ENCODE data around the gene GAP43.

DNA sequence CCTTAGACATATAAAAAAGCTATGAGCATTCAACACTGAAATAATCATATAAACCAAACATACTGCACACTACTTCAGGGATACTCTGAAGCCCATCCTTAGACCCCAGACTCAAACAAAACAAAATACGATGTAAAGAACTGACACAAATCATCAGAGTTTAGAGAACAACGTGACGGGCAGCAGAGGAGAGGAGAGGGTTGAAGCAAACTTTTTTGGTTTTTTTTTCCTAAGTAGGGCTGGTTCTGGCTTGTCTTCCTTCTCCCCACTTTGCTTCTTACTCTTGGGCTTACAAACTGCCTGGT, 34.7 kb downstream of the GAP43 start:
- TF ChIP-seq, protein P1, sequence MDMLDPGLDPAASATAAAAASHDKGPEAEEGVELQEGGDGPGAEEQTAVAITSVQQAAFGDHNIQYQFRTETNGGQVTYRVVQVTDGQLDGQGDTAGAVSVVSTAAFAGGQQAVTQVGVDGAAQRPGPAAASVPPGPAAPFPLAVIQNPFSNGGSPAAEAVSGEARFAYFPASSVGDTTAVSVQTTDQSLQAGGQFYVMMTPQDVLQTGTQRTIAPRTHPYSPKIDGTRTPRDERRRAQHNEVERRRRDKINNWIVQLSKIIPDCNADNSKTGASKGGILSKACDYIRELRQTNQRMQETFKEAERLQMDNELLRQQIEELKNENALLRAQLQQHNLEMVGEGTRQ (IDR thresholded peaks at IDR 0.05; ENCODE audit: low read depth, low read length), result no peak
- TF ChIP-seq, protein P1 (CRISPR knock-in tag; IDR thresholded peaks at IDR 0.05; ENCODE audit: borderline replicate concordance), result no peak
- TF ChIP-seq ZNF556 (CRISPR knock-in tag; IDR thresholded peaks at IDR 0.05; ENCODE audit: borderline replicate concordance) (no peak), ZNF160 (CRISPR knock-in tag; IDR thresholded peaks at IDR 0.05) (no peak), CBFB (CRISPR knock-in tag; IDR thresholded peaks at IDR 0.05) (no peak), FOXM1 (CRISPR knock-in tag; IDR thresholded peaks at IDR 0.05) (no peak)
- TF ChIP-seq, protein P2, sequence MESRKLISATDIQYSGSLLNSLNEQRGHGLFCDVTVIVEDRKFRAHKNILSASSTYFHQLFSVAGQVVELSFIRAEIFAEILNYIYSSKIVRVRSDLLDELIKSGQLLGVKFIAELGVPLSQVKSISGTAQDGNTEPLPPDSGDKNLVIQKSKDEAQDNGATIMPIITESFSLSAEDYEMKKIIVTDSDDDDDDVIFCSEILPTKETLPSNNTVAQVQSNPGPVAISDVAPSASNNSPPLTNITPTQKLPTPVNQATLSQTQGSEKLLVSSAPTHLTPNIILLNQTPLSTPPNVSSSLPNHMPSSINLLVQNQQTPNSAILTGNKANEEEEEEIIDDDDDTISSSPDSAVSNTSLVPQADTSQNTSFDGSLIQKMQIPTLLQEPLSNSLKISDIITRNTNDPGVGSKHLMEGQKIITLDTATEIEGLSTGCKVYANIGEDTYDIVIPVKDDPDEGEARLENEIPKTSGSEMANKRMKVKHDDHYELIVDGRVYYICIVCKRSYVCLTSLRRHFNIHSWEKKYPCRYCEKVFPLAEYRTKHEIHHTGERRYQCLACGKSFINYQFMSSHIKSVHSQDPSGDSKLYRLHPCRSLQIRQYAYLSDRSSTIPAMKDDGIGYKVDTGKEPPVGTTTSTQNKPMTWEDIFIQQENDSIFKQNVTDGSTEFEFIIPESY (CRISPR knock-in tag; IDR thresholded peaks at IDR 0.05), result no peak
